OCI-LY7 (cell line): ENCODE data around the gene TMEM63A. TPM values are rescaled to one million over a fixed set of nuclear protein-coding genes. Genes with fewer than 3 reads are reported as not detected.

ENCODE experiments used
- BruUV-seq: library from RNA; stranded (reverse); fragments of 400-500 nt; replicated peaks from 2 replicates; lab custom pipeline; 2021; lab: Mats Ljungman, UMichigan
- CTCF ChIA-PET: fragments of 300-600 bp; sonication (Branson Sonifier 250); formaldehyde crosslinking; loops from one replicate; lab custom pipeline; 2022; ENCODE audit warnings: antibody characterized with exemption; ENCODE audit not compliant: unreplicated experiment; lab: Charles Lee
- POLR2A ChIA-PET: fragments of 300-600 bp; sonication (Branson Sonifier 250); formaldehyde crosslinking; loops from one replicate; lab custom pipeline; 2022; ENCODE audit warnings: antibody characterized with exemption; lab: Charles Lee
- DNase-seq: peaks from one replicate; pipeline ENCODE4 v3.0.0-alpha.2; 2015; ENCODE audit warnings: low spot score
- H2AFZ ChIP-seq: fragments of 200-600 bp; sonication (generic), shearing (Covaris generic); 2 replicates; pipeline ENCODE4 v1.6.1; 2014; ENCODE audit warnings: mild to moderate bottlenecking, antibody characterized with exemption, low read length, moderate library complexity
- H3K27ac ChIP-seq: fragments of 200-600 bp; sonication (generic); 2 replicates; pipeline ENCODE4 v1.5.1; 2014; ENCODE audit warnings: mixed run types, low read depth, mild to moderate bottlenecking, moderate library complexity, low read length, inconsistent platforms; ENCODE audit not compliant: poor library complexity, severe bottlenecking
- H3K36me3 ChIP-seq: fragments of 200-600 bp; sonication (generic); 2 replicates; pipeline ENCODE4 v1.6.1; 2014; ENCODE audit warnings: mild to moderate bottlenecking, antibody characterized with exemption, low read length, moderate library complexity, mixed read lengths; ENCODE audit not compliant: insufficient read depth
- H3K4me1 ChIP-seq: fragments of 200-600 bp; sonication (generic); 2 replicates; pipeline ENCODE4 v1.5.1; 2014; ENCODE audit warnings: mild to moderate bottlenecking, low read length; ENCODE audit not compliant: insufficient read depth, poor library complexity, severe bottlenecking
- H3K4me2 ChIP-seq: fragments of 200-600 bp; sonication (generic); 2 replicates; pipeline ENCODE4 v1.6.1; 2014; ENCODE audit warnings: mild to moderate bottlenecking, low read length
- H3K4me3 ChIP-seq: fragments of 200-600 bp; sonication (generic); 2 replicates; pipeline ENCODE4 v1.5.1; 2014; ENCODE audit warnings: mild to moderate bottlenecking, low read depth, low read length; ENCODE audit not compliant: poor library complexity, severe bottlenecking
- H3K79me2 ChIP-seq: fragments of 200-600 bp; sonication (generic); 2 replicates; pipeline ENCODE4 v1.6.1; 2016; ENCODE audit warnings: low read depth, mild to moderate bottlenecking, low read length, moderate library complexity, mixed read lengths; ENCODE audit not compliant: insufficient read depth
- H3K9me2 ChIP-seq: fragments of 200-600 bp; sonication (generic); 2 replicates; pipeline ENCODE4 v1.6.1; 2016; ENCODE audit warnings: mild to moderate bottlenecking, low read length, mixed read lengths; ENCODE audit not compliant: insufficient read depth
- H3K9me3 ChIP-seq: fragments of 200-600 bp; sonication (generic); 2 replicates; pipeline ENCODE4 v1.6.1; 2014; ENCODE audit warnings: mild to moderate bottlenecking, mixed run types, low read length, mixed read lengths
- H4K20me1 ChIP-seq: fragments of 200-600 bp; sonication (generic); 2 replicates; pipeline ENCODE4 v1.6.1; 2014; ENCODE audit warnings: mild to moderate bottlenecking, antibody characterized with exemption, low read length, moderate library complexity, mixed read lengths; ENCODE audit not compliant: insufficient read depth
- EZH2phosphoT487 ChIP-seq: fragments of 200-600 bp; sonication (generic); IDR thresholded peaks from 2 replicates; pipeline ENCODE4 v1.6.1; 2018; ENCODE audit warnings: low read depth, borderline replicate concordance, mild to moderate bottlenecking, mixed run types, antibody characterized with exemption, low read length, moderate library complexity, mixed read lengths
- intact Hi-C: fragments of 100-400 bp; cut with micrococcal nuclease; formaldehyde crosslinking; loops from one replicate; pipeline ENCODE4 v1.10.0; 2022; ENCODE audit not compliant: unreplicated experiment
- total RNA-seq, 2 experiments: library from RNA; depleted of rRNA in 1 of 2; stranded (reverse); fragments of >200 nt in 1 of 2; shearing (Covaris generic) in 1 of 2; gene quantifications; 2 replicates each; pipeline ENCODE4 v1.2.3, GENCODE V29; 2014 to 2022
- TF ChIP-seq, protein P1 (sequence below): fragments of 200-600 bp; sonication (generic); conservative IDR thresholded peaks from 2 replicates; pipeline ENCODE4 v1.5.1; 2014; ENCODE audit warnings: mild to moderate bottlenecking, antibody characterized with exemption, low read length, moderate library complexity, mixed read lengths

Gene TMEM63A
- total RNA-seq, 2 experiments from 2014 or later = 21.0 to 46.5 TPM

DNA sequence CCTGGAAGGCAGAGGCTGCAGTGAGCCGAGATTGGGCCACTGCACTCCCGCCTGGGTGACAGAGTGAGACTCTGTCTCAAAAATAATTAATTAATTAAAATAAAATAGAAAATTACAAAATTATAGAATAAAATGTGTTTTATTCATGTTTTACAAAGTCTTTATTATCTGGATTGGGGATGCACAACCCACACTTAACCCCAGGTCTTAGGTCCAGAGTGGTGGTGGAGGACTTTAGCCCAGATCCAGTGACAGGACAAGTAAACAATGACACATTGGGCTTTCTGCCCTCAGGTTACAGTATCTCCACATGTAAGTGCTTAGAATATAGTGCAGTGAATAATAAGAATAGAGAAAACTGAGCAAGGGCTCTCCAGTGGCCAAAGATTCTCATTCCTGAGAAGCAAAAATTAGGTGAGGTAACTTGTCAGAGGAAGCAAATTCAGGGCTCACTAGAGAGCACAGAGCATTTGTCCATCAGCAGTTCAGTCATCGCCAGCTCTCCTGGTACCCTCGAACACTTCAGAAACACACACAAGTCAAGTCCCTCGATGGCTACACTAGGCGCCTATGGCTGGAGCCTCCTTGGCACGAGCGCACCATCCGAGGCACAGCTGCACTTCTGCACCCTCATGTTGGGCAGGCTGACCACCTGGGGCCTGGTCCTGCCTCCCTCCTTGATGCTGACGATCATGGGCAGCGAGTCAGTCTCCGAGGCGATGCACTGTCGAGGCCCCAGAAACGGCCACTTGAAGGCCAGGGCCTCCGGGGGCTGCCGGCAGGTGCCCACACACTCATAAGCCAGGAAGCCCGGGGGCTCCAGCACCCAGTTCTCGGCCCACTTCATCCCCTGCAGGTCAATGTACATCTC, 4.2 kb upstream of the TMEM63A start:
- no peaks in the 10 kb centered on the region for H3K9me2 ChIP-seq
- no peak overlapping the region for H3K4me2 ChIP-seq
- BruUV-seq = no TSS peak
- no peaks in the 10 kb centered on the region for H3K79me2 ChIP-seq
- H4K20me1 ChIP-seq = no peaks in the 10 kb centered on the region
- H3K9me3 ChIP-seq = no peaks in the 10 kb centered on the region
- intact Hi-C loops = no loop called here
- no peak overlapping the region for H2AFZ ChIP-seq
- no peak for TF ChIP-seq EZH2phosphoT487
- TF ChIP-seq, protein P1, sequence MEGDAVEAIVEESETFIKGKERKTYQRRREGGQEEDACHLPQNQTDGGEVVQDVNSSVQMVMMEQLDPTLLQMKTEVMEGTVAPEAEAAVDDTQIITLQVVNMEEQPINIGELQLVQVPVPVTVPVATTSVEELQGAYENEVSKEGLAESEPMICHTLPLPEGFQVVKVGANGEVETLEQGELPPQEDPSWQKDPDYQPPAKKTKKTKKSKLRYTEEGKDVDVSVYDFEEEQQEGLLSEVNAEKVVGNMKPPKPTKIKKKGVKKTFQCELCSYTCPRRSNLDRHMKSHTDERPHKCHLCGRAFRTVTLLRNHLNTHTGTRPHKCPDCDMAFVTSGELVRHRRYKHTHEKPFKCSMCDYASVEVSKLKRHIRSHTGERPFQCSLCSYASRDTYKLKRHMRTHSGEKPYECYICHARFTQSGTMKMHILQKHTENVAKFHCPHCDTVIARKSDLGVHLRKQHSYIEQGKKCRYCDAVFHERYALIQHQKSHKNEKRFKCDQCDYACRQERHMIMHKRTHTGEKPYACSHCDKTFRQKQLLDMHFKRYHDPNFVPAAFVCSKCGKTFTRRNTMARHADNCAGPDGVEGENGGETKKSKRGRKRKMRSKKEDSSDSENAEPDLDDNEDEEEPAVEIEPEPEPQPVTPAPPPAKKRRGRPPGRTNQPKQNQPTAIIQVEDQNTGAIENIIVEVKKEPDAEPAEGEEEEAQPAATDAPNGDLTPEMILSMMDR = no peak
- no peaks in the 10 kb centered on the region for H3K36me3 ChIP-seq
- H3K4me1 ChIP-seq = peaks cover 15% of the 10 kb centered on the region
- ChIA-PET POLR2A (no interaction called here), CTCF (no interaction called here)
- no peak overlapping the region for H3K4me3 ChIP-seq
- H3K27ac ChIP-seq = no peak overlapping the region
- no peak for DNase-seq

DNA sequence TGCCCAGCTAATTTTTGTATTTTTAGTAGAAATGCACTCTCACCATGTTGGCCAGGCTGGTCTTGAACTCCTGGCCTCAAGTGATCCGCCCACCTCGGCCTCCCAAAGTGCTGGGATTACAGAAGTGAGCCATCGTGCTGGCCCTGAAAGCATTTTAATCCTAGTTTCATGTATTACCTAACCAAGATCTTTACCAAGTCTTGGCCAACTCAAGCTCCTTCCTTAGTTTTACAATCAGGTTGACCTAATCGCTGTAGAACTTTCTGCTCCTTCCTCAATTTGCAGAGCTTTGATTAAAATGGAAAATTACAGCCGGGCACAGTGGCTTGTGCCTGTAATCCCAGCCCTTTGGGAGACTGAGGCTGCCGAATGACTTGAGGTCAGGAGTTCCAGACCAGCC, 3.2 kb upstream of the TMEM63A start:
- Histone ChIP-seq H3K79me2 (no peaks in the 10 kb centered on the region), H3K27ac (no peak overlapping the region), H3K36me3 (no peaks in the 10 kb centered on the region), H3K4me3 (no peak overlapping the region), H3K4me2 (no peak overlapping the region), H3K9me2 (no peaks in the 10 kb centered on the region), H4K20me1 (no peaks in the 10 kb centered on the region), H2AFZ (no peak overlapping the region), H3K4me1 (peaks cover 26% of the 10 kb centered on the region), H3K9me3 (no peaks in the 10 kb centered on the region)
- TF ChIP-seq, protein P1 = no peak
- TF ChIP-seq EZH2phosphoT487 = no peak
- ChIA-PET CTCF (interaction anchor here (0.6 kb wide), 1 partner anchor 13 kb away, joined by 3 read pairs; no protein-coding TSS in a partner anchor), POLR2A (interaction anchor here (4.2 kb wide), 1 partner anchor 12 kb away, joined by 35 read pairs; no protein-coding TSS in a partner anchor)
- intact Hi-C loops = no loop called here
- no peak for DNase-seq
- no TSS peak for BruUV-seq
